Erythroblast (primary cell): Measurements from ENCODE around the gene PDGFB.

Source experiments
- DNase-seq, 2 experiments: peaks; one replicate each; lab custom pipeline; 2025; lab: John Stamatoyannopoulos, UW
- GATA1 ChIP-seq: IDR thresholded peaks from 2 replicates; pipeline ENCODE4 v1.6.1; 2011; ENCODE audit warnings: low read depth, mild to moderate bottlenecking, control low read depth, low read length, moderate library complexity
- POLR2A ChIP-seq: IDR thresholded peaks from 2 replicates; pipeline ENCODE4 v1.6.1; 2011; ENCODE audit warnings: mild to moderate bottlenecking, low read length

Gene PDGFB

GRCh38 chr22:39176714-39177455, 67.9 kb downstream of the PDGFB start:
- TF ChIP-seq POLR2A, result no peak
- TF ChIP-seq GATA1, result no peak
- DNase-seq, result no peak

DNA sequence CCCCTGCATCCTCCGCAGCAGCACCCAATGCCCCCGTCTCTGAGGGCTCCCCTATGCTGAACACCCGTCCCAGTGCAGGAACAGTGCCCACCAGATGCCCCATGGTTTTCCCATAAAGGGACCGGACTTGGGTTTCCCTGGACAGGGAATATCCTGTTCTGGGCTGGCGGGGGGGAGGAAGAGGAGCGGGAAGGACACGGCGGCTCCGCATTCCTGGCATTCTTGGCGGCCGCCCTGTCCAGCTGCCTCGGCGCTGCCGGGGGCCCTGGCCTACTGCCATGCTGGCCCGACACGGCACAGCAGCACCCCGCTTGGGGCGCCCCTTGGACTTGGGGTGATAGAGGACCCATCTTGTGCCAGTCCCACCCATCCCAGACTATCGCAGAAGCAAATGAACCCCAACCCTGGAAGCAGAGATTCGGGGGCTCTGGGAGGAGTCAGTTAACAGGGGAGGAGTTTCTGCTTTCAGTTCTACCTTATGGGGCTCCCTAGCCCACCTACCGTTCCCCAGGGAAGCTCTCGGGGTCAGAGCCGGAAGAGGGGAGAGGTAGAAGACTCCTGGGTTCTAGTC, 68.6 kb downstream of the PDGFB start:
- no peak for DNase-seq
- no peak for TF ChIP-seq GATA1
- TF ChIP-seq POLR2A, result no peak

DNA sequence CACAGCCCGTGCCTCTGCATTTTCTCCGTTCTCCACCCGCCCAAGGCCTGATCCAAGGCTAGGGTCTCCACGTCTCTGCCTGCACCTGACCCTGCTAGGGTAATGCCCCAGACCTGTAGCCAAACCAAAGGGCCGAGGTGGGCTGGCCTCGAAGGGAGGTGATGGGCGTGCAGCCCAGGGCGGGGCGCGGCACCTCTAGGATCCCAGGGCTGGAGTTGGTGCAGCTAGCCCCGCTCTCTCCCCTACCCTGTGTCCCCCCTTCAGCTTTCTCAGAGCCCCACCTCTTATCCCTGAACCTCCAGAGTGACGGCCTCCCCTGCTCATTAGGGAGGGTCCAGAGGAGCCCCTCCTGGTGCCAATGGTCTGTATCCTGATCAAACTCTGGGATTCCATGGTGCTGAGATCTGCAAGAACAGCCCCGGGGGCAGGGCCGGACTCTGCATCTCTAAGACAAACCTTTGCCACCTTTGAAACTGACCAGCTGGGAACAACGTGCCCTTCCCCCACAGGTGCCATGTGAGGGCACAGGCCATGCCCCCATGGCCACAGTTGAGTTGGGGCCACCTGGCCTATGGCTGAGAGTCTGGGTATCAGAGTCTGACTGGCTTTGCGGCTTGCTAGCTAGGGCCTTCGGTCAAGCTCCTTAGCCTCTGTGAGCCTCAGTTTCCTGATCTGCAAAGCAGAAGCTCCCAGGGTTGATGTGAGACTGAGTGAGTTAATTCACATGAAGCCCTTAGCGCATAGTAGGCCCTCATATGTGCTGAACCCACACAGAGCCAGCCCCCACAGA, 69.2 kb downstream of the PDGFB start:
- no peak for DNase-seq
- no peak for TF ChIP-seq GATA1
- no peak for TF ChIP-seq POLR2A

GRCh38 chr22:39174498-39175352, 70.1 kb downstream of the PDGFB start:
- DNase-seq, result no peak
- no peak for TF ChIP-seq GATA1
- TF ChIP-seq POLR2A, result no peak

DNA sequence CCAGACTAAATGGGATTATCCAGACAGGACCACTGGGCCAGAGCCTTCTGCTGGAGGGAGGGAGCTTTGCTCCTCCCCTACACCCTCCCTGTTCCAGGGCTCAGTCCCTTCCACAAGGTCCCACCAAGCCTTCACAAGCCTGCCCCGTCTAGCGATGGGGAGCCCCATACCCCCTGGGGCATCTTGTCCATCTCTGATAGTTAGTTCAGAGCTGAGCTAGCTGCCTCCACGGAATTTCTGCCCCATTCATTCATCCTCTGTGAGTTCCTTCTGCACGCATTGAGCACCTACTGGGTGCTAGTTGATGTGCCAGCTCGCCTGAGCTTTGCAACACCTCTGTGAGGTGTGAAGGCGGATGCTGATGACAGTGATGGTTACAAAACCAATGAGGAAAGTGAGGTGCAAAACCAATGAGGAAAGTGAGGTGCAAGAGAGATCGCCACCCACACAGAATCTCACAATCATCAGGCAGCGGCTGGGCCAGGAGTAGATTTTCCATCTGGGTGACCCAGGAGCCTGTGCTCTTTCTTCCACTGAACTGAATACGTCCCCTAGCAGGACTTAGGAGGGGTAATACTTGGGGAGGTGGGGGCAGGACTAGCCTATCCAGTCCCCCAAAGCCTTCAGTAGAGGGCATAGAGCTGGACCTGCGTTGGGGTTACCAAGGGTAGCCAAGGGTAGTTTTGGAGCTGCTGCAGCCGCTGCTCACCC, 70.8 kb downstream of the PDGFB start:
- DNase-seq, result no peak
- TF ChIP-seq GATA1, result no peak
- no peak for TF ChIP-seq POLR2A
